GM21717 (cell line): Measurements from ENCODE around the gene RETN.

ENCODE experiments used
- ATAC-seq: cut with Tn5 transposase; IDR thresholded peaks from one replicate; pipeline ENCODE4 v1.9.1; 2021; ENCODE audit warnings: mild to moderate bottlenecking, moderate library complexity; ENCODE audit not compliant: unreplicated experiment

The RETN gene

DNA sequence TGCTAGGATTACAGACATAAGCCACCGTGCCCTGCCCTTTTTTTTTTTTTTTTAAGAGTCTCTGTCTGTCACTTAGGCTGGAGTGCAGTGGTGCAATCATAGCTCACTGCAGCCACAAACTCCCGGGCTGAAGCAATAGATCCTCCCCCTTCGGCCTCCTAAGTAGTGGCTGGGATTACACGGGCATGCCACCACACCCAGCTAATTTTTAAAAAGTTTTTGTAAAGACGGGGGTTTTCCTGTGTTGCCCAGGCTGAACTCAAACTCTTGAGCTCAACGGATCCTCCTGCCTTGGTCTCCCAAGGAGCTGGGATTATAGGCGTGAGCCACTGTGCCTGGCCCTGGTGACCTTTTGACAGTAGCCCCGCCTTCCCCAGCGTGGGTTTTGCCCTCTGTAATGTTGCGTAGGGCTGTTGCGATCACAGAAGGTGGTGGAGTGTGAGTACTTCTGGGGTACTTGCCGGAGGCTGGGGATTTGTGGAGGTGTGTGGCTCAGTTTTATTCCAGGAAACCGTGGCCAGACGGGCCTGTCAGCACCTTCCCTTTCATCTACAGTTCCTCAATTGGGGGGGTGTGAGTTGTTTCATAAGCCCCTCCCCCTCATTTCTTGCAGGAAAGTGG lies 11.6 kb upstream of the RETN start:
- ATAC-seq = no peak

GRCh38 chr19:7658219-7658686 lies 10.6 kb upstream of the RETN start:
- ATAC-seq = peak; percentile 70

GRCh38 chr19:7661744-7662538 lies 6.9 kb upstream of the RETN start:
- no peak for ATAC-seq

DNA sequence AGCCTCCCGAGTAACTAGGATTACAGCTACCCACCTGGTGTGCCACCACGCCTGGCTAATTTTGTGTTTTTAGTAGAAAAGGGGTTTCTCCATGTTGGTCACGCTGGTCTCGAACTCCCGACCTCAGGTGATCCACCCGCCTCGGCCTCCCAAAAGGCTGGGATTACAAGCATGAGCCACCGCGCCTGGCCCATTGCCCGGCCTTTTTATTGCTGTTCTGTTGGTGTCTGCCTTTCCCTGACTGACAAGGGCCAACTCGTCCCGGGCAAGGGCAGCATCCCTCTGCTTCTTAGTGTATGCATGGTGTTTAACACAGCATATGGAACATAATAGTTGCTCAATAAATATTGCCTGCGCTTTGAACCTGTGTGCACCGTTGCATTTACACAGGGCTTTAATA lies 6.2 kb upstream of the RETN start:
- ATAC-seq = no peak

GRCh38 chr19:7663706-7664105 lies 5.1 kb upstream of the RETN start:
- no peak for ATAC-seq

DNA sequence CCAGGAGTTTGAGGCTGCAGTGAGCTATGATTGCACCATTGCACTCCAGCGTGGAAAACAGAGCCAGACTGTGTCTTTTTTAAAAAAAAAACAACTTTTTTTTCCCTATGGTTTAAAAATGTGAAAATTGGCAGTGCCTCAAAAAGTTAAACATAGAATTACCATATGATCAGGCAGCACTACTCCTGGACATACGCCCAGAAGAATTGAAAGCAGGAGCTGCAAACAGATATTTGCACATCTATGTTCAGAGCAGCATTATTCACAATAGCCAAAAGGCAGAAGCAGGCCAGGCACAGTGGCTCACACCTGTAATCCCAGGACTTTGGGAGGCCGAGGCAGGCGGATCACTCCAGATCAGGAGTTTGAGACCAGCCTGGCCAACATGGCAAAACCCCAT lies 3.8 kb upstream of the RETN start:
- no peak for ATAC-seq

- no peak for ATAC-seq
Measured at GRCh38 chr19:7669641-7670040, 792 bp downstream of the RETN start.

GRCh38 chr19:7670150-7670783 lies 1.4 kb downstream of the RETN start:
- ATAC-seq = no peak

- no peak for ATAC-seq
Measured at GRCh38 chr19:7670790-7671189, 1.9 kb downstream of the RETN start.

- ATAC-seq = no peak
Measured at GRCh38 chr19:7672522-7672921, 3.7 kb downstream of the RETN start.

DNA sequence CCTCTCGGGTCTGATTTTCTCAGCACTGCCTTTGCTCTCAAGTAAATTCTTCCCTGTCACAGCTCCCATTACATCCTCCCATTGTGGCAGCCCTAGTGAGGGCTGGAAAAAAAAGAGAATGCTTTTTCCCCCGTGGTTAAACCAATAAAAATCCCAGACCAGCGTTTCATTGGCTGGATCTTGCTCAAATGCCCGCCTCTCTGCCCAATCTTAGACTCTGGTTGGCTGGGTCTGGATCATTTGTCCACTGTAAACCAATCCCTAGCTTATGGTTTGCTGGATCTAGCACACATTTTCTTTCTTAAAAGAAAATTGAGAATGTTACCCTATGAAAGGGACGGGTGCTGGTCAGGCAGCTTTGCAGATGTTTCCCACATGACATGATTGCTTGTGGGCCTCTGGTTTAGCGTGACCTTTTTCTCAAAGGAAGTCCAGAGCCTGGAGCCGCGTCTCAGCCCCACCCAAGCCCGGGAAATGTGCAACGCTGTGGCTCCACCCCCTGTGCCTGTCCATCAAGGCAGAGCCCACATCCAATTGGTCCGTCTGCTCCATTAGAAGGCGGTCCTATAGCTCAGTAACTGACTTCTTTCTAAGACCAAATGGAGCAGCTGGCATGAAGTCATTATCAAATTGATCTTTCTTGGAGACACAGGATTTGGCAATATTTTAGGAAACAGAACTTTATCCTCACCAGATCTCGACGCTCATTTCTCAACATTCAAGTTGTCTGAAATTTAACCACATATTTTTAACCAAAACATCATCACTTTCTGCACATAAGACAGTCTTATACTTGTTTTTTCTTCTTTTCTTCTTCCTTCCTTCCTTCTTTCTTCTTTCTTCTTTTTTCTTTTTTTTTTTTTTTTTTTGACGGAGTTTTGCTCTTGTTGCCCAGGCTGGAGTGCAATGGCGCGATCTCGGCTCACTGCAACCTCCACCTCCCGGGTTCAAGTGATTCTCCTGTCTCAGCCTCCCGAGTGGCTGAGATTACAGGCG lies 5.5 kb downstream of the RETN start:
- no peak for ATAC-seq

DNA sequence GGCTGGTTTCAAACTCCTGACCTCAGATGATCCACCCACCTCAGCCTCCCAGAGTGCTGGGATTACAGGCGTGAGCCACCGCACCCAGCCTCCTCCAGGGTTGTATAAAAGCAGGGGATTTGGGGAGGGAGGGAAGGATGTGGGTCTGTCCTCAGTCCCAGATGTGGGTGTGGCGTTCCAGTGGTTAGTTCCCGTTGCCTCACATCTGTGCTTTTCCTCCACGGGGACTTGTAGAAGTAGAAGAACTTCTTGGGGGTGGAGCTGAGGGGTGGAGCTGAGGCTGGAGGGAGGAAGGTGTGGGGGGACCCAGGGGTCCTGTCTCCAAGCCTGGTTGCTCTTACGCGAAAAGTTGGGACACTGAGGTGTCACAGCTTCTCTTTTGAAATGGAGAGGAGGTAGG lies 7.5 kb downstream of the RETN start:
- ATAC-seq = no peak

DNA sequence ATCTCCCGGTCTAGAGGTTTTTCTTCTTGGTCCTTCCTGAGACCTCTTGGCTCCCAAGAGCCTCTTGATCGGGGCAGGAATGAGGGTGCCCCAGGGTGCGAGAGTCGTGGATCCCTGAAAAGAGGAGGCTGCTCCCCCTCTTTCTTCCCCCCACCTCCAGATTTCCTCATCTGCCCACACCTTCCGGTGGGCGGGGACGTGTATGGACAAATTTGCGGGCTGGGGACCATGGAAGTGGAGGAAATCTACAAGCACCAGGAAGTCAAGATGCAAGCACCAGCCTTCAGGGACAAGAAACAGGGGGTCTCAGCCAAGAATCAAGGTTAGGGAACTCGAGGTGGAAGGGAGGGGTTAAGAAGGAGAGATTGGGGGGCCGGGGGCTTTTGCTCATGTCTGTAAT lies 8.0 kb downstream of the RETN start, which contains the start of gene MCEMP1:
Gene MCEMP1, plus strand, starts transcription at position 237 of the 400 bp plus-strand sequence. Its CDS starts 31 bp downstream, at position 268.
- ATAC-seq = no peak

GRCh38 chr19:7677669-7678311 lies 8.9 kb downstream of the RETN start:
- no peak for ATAC-seq

GRCh38 chr19:7678971-7679751 lies 10.3 kb downstream of the RETN start:
- ATAC-seq = peak; percentile 35

DNA sequence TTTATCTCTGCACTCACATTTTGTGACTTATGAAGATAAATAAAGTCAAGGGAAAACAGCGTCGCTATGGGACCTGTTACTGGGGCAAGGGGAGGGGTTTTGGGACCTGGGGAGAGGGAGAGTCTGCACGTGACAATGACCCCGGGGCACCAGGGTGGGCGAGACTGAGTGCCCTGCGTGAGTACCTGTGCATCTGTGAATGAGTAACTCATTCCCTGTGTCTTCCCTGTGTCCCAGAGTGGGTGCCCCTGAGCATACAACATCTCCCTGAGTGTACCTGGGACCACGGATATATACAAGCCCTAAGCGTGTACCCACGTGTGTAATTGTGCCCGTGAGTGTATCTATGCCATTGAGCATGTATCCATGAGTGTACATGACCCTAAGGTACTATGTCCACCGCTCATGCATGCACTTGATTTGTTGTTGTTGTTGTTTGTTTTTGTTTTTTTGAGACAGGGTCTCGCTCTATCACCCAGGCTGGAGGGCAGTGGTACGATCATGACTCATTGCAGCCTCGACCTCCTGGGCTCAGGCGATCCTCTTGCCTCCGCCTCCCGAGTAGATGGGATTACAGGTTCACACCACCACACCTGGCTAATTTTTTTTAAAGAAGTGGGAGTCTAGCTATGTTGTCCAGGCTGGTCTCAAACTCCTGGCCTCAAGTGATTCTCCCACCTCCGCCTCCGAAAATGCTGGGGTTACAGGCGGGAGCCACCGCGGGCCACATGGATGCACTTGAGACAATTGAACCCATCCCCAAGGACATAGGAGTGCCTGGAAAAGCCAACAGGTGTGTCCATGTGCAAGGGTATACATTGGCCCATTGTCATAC lies 11.1 kb downstream of the RETN start:
- ATAC-seq = no peak

GRCh38 chr19:7680606-7681339 lies 11.9 kb downstream of the RETN start, which contains the start of gene TRAPPC5:
TRAPPC5 (plus strand) TSS chr19:7680833; CDS start chr19:7682254, 1,421 bp downstream.
- ATAC-seq = no peak
